NCI-H146 treated with DMSO at 0.1 percent for 48 hours (cell line): ENCODE data around the gene ACR.
A peak's percentile ranks its signal among the peaks of the same experiment; 100 is the strongest.
"Not testable (repeated sequence)": the region's sequence is repeated elsewhere in the genome, so short reads cannot be mapped to it uniquely, and the experiment has no call there.

Experiments used
- DNase-seq: peaks from one replicate; lab custom pipeline; 2025; ENCODE audit not compliant: unreplicated experiment; lab: John Stamatoyannopoulos, UW

The ACR gene

DNA sequence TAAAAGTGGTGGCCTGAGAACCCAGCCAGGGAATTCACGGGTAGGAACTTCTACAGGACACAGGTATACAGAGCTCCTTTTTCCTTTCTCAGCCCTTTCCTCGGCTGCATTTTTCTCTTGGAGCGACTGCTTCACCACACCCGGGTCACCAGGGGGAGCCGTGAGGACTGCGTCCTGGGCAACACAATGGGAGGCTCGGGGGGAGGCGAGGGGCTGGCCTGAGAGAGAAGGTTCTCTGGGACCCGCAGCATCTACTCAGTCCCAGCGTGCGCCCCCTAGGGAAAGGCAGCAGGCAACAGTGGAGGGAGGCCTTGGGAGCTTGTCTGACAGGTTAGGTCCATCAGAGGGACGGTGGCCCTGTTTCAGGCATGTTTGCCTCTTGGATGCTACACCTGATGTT is 37.1 kb downstream of the ACR start:
- peak; percentile 1 for DNase-seq

DNA sequence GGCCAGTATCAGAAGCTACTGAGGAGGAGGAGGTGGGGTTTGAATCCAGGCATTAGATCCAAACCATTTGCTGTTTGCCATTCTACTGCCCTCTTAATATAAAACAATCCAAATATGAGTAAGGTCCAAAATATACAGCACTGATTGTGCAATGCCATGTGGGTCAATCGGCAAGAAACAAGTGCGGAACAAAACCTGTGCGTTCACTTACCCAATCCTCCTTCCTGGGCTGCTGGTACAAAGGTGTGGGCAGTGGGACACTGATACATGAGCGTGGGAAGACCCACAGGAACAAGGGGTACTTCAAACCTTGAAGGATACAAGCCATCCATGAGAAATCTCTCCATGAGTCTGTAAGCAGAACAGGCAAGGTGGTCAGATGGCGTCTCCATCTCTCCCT is 39.6 kb downstream of the ACR start:
- not testable (repeated sequence) for DNase-seq

DNA sequence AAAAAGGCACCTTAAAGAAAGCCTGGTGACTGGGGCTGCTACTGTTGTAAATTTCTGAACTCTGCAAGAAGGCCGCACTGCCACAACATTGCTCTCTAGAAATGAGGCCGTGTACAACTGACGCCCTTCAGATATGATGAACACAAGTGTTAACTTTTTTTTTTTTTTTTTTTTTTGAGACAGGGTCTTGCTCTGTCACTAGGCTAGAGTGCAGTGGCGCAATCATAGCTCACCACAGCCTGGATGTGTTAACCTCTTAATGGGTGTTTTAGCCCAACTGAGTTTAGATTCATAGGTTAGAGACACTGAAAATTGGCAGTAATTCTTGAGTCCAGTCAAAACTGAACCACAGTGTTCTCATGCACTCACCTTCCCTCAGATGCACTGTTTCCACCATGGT is 42.2 kb downstream of the ACR start:
- not testable (repeated sequence) for DNase-seq

DNA sequence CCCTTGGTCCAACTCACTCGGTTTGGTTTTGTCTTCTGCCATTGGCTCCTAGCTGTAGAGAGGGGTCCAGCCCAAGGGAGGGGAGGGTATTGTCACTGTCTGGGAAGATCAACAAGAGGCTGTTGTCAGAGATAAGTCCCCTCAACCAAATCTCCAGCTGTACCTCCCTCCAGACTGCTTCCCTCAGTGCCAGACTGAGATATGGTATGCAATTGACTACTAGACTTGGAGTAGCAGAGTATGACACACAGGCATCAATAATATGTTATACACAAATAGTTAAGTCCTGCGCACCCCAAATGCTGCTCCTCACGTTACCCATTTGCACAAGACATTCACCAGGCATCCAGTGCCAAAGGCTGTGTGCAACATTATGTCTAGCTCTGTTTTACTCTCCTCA is 44.2 kb downstream of the ACR start:
- not testable (repeated sequence) for DNase-seq

DNA sequence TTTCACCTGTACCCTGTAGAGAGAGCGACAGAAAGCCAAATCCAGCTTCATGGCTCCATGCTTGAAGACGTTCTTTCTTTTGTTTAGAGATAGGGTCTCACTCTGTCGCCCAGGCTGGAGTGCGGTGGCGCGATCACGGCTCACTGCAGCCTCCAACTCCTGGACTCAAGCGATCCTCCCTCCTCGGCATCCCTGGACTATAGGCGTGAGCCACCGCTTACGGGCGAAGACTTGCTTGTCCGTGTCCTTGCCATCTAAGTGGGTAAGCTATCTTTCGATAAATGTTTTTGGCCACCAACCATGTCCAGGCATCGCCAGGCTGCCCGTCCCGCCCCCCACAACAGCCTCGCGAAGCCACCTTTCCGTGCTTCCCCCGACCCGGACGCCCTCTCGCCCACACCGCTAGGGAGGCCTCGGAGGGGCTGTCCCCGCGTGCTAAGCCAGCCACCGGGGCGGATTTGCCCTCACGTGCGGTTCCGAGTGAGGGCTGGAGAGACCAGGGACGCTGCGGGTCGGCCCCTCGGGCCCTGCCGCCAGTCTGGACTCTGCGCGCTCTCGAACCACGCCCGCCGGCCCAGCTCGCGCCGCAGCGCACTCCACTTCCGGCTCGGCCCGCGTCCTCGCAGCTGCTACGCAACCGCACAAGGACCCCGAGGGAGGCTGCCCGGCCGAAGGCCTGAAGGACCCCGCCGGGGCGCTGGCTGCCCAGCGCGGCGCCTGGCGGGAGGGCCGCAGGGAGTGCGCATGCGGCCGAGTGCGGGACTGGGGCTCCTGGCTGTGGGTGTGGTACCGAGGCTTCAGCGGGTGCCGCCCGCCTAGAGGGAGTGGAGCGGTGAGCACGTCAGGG is 45.3 kb downstream of the ACR start, which contains the start of gene RABL2B:
Gene RABL2B, minus strand, starts transcription at position 604 of the 847 bp plus-strand sequence. CDS start 1,342 bp downstream, outside the sequence.
- DNase-seq: peak; percentile 42

DNA sequence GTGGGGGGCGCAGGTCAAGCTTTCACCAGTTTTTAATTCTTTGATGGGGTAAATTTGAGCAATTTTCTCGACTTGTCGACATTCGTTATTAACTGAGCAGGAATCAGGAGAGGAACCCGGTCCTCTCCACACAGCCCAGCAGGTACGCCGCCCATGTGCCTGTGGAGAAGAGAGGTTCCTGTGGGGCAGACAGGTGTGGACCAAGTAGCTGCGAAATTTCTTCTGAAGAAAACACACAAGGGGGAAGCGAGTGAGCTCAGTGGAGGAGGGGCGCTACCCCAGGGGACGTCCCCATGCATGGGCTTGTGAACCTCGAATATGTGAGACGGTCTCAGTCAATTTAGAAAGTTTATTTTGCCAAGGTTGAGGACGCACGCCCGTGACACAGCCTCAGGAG is 45.9 kb downstream of the ACR start:
- not testable (repeated sequence) for DNase-seq

DNA sequence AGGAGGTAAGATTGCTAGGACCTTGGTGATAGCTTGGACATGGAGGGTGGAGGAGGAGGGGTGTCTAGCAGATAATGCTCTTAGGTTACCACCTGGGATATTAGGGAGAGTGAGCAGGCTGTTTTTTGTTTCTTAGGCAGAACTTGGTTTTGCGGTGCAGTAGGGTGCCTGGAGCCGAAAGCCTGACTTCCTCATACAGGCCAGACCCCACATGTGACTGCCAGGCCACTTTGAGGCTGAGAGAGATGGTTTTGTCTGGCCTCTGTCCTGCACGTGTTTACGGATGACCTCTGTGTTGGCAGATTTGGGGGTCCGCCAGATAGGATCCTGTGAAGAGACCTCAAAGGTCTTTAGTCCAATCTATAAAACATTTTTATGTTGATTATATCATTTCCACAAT is 47.3 kb downstream of the ACR start:
- DNase-seq: not testable (repeated sequence)

DNA sequence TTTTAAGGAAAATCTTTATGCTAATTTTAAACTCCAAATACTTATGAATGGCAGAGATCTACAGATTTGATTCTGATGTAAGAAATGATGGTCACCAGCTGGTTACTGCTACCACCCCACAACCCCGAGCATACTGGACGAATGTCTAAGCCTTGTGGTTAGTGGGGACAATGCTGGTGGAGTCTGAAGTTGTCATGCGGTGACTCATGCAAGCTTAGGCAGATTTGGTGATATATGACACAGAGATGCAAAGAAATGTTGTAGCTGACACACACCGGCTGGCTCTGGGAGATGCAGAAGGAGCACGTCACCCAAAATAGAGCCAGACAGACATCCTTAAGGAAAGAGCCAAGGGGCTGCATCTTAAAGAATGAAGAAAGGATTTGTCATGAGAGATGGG is 48.9 kb downstream of the ACR start:
- not testable (repeated sequence) for DNase-seq
